Lower lobe of right lung (tissue), 2 donors: ENCODE measurements around the gene DDX17. TPM values are rescaled to one million over a fixed set of nuclear protein-coding genes. Genes with fewer than 3 reads are reported as not detected.

Source experiments
- ATAC-seq, 2 donors: fragments of 200-7000 bp; cut with Tn5 transposase; one replicate each; pipeline ENCODE4 v1.9.1; 2020 to 2022; ENCODE audit warnings: mild to moderate bottlenecking in 2 of 2, moderate library complexity in 2 of 2
- DNase-seq: peaks from one replicate; pipeline ENCODE4 v3.0.0-alpha.2; 2020
- H3K27ac ChIP-seq: fragments of 200-600 bp; one replicate; pipeline ENCODE4 v1.8.0; 2022
- H3K27me3 ChIP-seq: fragments of 200-600 bp; one replicate; pipeline ENCODE4 v1.8.0; 2022; ENCODE audit warnings: low read depth
- H3K36me3 ChIP-seq: fragments of 200-600 bp; one replicate; pipeline ENCODE4 v1.8.0; 2022; ENCODE audit warnings: mild to moderate bottlenecking
- H3K4me1 ChIP-seq: fragments of 200-600 bp; one replicate; pipeline ENCODE4 v1.8.0; 2022
- H3K4me3 ChIP-seq: fragments of 200-600 bp; one replicate; pipeline ENCODE4 v1.8.0; 2022; ENCODE audit warnings: mild to moderate bottlenecking
- H3K9me3 ChIP-seq: fragments of 200-600 bp; one replicate; pipeline ENCODE4 v1.8.0; 2022
- intact Hi-C: fragments of 100-400 bp; cut with DNase I; formaldehyde crosslinking; loops from one replicate; pipeline ENCODE4 v1.11.0; 2022
- total RNA-seq: library from RNA; stranded (reverse); fragmentation: NEBNext Ultra II Directional; extraction: Animal tissue kit (Norgen Biotek cat#: 25700); gene quantifications from one replicate; pipeline ENCODE4 v1.2.1, GENCODE V29; 2021
- TF ChIP-seq, protein P1 (sequence below): fragments of 200-600 bp; IDR thresholded peaks from one replicate; pipeline ENCODE4 v1.8.0; 2022; ENCODE audit warnings: antibody characterized with exemption, mild to moderate bottlenecking
- donor health status: DM: no; HTN: yes; CAD: no; lungs with severe emphysema.

The DDX17 gene
- total RNA-seq, 1 donor from 2014 or later: 457 TPM

- H3K4me3 ChIP-seq: no peak overlapping the region
- H3K27ac ChIP-seq: no peak overlapping the region
- H3K4me1 ChIP-seq: peaks cover 3% of the 10 kb centered on the region
- intact Hi-C loops: no loop called here
- H3K9me3 ChIP-seq: no peaks in the 10 kb centered on the region
- no peak for ATAC-seq
- DNase-seq: no peak
- peaks cover 59% of the 10 kb centered on the region for H3K27me3 ChIP-seq
- TF ChIP-seq, protein P1, sequence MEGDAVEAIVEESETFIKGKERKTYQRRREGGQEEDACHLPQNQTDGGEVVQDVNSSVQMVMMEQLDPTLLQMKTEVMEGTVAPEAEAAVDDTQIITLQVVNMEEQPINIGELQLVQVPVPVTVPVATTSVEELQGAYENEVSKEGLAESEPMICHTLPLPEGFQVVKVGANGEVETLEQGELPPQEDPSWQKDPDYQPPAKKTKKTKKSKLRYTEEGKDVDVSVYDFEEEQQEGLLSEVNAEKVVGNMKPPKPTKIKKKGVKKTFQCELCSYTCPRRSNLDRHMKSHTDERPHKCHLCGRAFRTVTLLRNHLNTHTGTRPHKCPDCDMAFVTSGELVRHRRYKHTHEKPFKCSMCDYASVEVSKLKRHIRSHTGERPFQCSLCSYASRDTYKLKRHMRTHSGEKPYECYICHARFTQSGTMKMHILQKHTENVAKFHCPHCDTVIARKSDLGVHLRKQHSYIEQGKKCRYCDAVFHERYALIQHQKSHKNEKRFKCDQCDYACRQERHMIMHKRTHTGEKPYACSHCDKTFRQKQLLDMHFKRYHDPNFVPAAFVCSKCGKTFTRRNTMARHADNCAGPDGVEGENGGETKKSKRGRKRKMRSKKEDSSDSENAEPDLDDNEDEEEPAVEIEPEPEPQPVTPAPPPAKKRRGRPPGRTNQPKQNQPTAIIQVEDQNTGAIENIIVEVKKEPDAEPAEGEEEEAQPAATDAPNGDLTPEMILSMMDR: no peak
- no peaks in the 10 kb centered on the region for H3K36me3 ChIP-seq
Measured at GRCh38 chr22:38456272-38456835, 49.8 kb downstream of the DDX17 start.

DNA sequence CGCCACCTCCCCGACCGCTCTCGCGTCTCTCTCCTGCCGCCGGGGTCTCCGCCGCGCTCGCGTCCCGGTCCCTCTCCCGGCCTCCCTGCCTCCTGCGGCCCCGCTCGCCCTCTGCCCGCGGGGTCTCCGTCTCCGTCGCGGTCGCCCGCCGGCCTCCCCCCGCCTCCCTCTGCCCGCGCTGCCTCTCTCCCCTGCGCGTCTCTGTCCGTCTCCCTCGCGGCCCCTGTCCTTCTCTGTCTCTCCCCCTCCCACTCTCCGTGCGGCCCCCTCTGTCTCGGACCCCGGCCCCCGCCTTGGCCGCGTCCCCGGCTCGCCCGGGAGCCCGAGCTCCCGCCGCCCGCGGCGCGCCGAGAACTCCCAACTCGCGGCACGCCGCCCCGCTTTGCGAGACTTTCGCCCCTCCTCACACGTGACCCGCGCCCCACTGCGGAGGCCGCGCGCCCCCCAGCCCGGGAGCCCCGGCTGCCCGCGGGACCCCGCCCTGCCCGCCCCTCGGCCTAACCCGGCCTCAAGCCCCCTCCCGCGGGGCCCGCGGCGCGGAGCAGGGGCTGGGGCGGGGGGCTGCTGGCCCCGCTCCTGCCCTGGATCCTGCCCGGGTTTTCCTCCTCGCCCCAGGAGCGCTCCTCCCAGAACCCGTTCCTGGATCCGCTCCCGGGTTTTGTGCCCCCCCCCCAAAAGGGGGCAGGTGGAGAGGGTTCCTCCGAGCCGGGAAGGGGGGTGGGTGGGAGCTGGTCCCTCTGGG lies 50.4 kb downstream of the DDX17 start:
- Histone ChIP-seq H3K27ac (no peak overlapping the region), H3K4me1 (peaks cover 3% of the 10 kb centered on the region), H3K36me3 (no peaks in the 10 kb centered on the region), H3K4me3 (peak overlapping the region; percentile 42), H3K9me3 (no peaks in the 10 kb centered on the region), H3K27me3 (peaks cover 59% of the 10 kb centered on the region)
- DNase-seq (no peak), ATAC-seq (no peak)
- intact Hi-C loops: no loop called here
- TF ChIP-seq, protein P1: no peak

GRCh38 chr22:38455076-38455529 lies 51.0 kb downstream of the DDX17 start, which contains the start of gene KCNJ4:
TSS of gene KCNJ4 (minus strand) at chr22:38455199. CDS start at chr22:38428132, 27,067 bp downstream.
- intact Hi-C loops: no loop called here
- no peak within 1 kb of the TSS for H3K27ac ChIP-seq
- DNase-seq (no peak), ATAC-seq (no peak)
- H3K9me3 ChIP-seq: no peaks in the 10 kb centered on the region
- peak within 1 kb of the TSS; percentile 47 for H3K4me3 ChIP-seq
- H3K27me3 ChIP-seq: peaks cover 64% of the 10 kb centered on the region
- TF ChIP-seq, protein P1: no peak
- H3K36me3 ChIP-seq: no peaks in the 10 kb centered on the region
- peaks cover 3% of the 10 kb centered on the region for H3K4me1 ChIP-seq

DNA sequence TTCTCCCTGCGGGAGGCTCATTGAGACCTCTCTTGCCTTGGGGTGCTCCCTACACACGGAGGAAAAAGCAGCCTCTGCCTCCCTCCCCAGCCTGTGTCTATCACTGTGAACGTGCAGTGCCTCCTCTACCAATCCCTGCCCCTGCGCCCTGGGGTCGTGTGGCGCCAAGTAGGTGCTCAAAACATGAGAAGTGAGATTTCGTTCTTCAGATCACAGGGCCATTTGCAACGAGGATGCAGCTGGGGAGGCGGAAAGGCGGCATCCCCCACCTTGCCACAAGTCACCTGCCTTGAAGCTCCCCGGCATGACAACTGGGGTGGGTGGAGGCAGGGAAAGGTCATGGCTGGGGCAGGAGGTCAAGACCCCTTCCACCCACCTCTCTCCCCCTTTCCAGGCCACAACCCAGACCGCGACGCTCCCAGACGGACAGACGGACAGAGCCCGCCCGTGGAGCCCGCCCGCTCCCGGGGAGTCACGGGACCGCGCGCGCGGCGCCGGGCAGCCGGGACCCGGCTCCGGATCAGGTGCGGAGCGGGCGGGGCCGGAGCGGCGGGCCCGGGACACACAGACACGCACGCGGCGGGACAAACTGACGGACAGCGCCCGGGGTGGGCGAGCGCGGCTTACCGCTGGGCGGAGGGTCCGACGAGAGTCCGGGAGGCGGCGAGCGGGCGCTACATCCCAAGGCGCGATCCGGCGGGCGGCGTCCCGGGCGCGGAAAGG lies 51.6 kb downstream of the DDX17 start:
- intact Hi-C loops: no loop called here
- no peak overlapping the region for H3K27ac ChIP-seq
- no peaks in the 10 kb centered on the region for H3K36me3 ChIP-seq
- peaks cover 3% of the 10 kb centered on the region for H3K4me1 ChIP-seq
- DNase-seq (no peak), ATAC-seq (peak; percentile 6 to 26)
- H3K4me3 ChIP-seq: peak overlapping the region; percentile 47
- TF ChIP-seq, protein P1: no peak
- no peaks in the 10 kb centered on the region for H3K9me3 ChIP-seq
- peaks cover 62% of the 10 kb centered on the region for H3K27me3 ChIP-seq

DNA sequence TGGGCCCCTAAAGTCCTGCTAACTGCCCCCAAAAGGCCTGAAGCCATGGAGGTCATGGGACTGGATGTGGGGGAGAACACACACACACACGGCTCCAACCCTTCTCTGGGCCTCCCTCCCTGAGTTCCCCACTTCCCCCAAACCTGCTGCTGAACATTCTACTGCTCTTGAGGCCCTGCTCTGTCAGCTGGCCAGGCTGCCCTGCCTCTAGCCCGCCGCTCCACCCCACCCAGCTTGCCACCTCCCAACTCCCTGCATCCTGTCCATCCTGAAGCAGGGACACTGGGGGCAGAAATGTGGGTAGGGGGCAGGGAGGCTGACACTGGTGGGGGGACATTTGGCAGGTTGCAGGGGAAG lies 52.1 kb downstream of the DDX17 start:
- ATAC-seq (no peak), DNase-seq (no peak)
- H3K9me3 ChIP-seq: no peaks in the 10 kb centered on the region
- peaks cover 3% of the 10 kb centered on the region for H3K4me1 ChIP-seq
- no peak overlapping the region for H3K4me3 ChIP-seq
- intact Hi-C loops: no loop called here
- no peak overlapping the region for H3K27ac ChIP-seq
- H3K36me3 ChIP-seq: no peaks in the 10 kb centered on the region
- peaks cover 67% of the 10 kb centered on the region for H3K27me3 ChIP-seq
- TF ChIP-seq, protein P1: no peak
